ENCODE data around the gene CDKL1.

Gene CDKL1

DNA sequence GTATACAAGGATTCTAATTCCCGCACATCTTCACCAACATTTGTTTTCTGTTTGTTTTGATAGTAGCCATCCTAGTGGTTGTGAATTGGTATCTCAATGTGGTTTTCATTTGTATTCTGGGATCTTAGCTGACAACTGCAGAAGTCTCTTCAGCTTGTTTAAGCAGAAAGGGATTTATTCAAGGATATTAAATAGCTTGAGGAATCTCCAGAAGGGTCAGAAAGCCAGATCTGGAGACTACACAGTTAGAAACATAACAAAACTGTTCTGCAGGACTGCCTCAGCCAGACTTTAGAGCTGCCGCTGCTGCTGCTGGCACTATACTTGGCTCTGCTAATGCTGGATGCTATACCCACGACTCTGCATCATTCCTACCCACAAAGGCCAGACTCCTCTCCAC lies 13.4 kb upstream of the CDKL1 start:
- ATAC-seq: no peak

DNA sequence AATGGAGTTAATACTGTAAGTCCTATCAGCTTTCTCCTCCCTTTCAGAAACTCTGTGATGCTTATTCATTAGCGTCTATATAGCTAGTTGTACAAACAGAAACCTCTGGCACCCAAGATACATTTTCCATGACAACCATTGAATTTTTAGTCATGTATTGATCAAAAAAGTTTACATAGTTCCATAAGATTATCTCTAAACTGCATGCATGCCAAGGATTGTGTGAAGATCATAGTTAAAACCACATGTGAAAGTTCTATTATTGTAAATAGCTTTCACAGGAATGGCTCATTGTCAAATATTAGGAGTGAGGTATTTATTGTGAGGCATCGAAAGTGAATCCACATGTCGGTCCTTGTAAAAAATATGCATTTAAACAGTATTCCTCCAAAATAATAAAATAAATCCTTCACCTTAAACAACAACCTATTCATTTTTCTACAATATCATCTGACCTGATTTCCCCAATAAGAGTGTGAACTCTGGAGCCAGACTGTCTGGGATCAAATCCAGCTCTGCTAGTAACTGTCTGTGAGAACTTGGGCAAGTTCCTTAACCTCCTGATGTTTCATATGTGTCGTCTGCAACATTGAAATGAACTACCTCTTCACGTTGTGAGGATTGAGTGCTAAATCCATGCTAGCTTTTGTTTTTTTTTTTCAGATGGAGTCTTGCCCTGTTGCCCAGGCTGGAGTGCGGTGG lies 10.6 kb upstream of the CDKL1 start:
- no peak for ATAC-seq
- TF ChIP-seq, protein P1, sequence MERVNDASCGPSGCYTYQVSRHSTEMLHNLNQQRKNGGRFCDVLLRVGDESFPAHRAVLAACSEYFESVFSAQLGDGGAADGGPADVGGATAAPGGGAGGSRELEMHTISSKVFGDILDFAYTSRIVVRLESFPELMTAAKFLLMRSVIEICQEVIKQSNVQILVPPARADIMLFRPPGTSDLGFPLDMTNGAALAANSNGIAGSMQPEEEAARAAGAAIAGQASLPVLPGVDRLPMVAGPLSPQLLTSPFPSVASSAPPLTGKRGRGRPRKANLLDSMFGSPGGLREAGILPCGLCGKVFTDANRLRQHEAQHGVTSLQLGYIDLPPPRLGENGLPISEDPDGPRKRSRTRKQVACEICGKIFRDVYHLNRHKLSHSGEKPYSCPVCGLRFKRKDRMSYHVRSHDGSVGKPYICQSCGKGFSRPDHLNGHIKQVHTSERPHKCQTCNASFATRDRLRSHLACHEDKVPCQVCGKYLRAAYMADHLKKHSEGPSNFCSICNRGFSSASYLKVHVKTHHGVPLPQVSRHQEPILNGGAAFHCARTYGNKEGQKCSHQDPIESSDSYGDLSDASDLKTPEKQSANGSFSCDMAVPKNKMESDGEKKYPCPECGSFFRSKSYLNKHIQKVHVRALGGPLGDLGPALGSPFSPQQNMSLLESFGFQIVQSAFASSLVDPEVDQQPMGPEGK (CRISPR knock-in tag; IDR thresholded peaks at IDR 0.05; ENCODE audit: borderline replicate concordance): no peak
- no peak for TF ChIP-seq OSR1 (CRISPR knock-in tag; IDR thresholded peaks at IDR 0.05)
- TF ChIP-seq ZFP30 (CRISPR knock-in tag; IDR thresholded peaks at IDR 0.05): no peak
- no peak for TF ChIP-seq ZC3H10 (CRISPR knock-in tag; IDR thresholded peaks at IDR 0.05)
- no peak for TF ChIP-seq CSDC2 (CRISPR knock-in tag; IDR thresholded peaks at IDR 0.05)
- TF ChIP-seq, protein P2, sequence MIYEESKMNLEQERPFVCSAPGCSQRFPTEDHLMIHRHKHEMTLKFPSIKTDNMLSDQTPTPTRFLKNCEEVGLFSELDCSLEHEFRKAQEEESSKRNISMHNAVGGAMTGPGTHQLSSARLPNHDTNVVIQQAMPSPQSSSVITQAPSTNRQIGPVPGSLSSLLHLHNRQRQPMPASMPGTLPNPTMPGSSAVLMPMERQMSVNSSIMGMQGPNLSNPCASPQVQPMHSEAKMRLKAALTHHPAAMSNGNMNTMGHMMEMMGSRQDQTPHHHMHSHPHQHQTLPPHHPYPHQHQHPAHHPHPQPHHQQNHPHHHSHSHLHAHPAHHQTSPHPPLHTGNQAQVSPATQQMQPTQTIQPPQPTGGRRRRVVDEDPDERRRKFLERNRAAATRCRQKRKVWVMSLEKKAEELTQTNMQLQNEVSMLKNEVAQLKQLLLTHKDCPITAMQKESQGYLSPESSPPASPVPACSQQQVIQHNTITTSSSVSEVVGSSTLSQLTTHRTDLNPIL (CRISPR knock-in tag; IDR thresholded peaks at IDR 0.05; ENCODE audit: low read depth): no peak
- TF ChIP-seq ZNF8 (CRISPR knock-in tag; IDR thresholded peaks at IDR 0.05): no peak
- no peak for TF ChIP-seq ZNF565 (CRISPR knock-in tag; conservative IDR thresholded peaks at IDR 0.05; ENCODE audit: low read depth)

More for the DNA sequence above, 13.4 kb upstream of the CDKL1 start:
- TF ChIP-seq TCF4 (CRISPR knock-in tag; IDR thresholded peaks at IDR 0.05; ENCODE audit: borderline replicate concordance) (no peak), ZNF70 (CRISPR knock-in tag; IDR thresholded peaks at IDR 0.05) (no peak), GLIS3 (CRISPR knock-in tag; IDR thresholded peaks at IDR 0.05) (no peak), ZFP3 (CRISPR knock-in tag; IDR thresholded peaks at IDR 0.05) (no peak), ZC3H10 (CRISPR knock-in tag; IDR thresholded peaks at IDR 0.05) (no peak), CSDC2 (CRISPR knock-in tag; IDR thresholded peaks at IDR 0.05) (no peak), TOX (CRISPR knock-in tag; IDR thresholded peaks at IDR 0.05; ENCODE audit: borderline replicate concordance) (no peak), ESRRG (CRISPR knock-in tag; IDR thresholded peaks at IDR 0.05) (no peak), RARB (CRISPR knock-in tag; IDR thresholded peaks at IDR 0.05) (no peak), BACH2 (CRISPR knock-in tag; IDR thresholded peaks at IDR 0.05; ENCODE audit: borderline replicate concordance) (no peak), OSR1 (CRISPR knock-in tag; IDR thresholded peaks at IDR 0.05) (no peak), SNAI2 (CRISPR knock-in tag; IDR thresholded peaks at IDR 0.05) (no peak), ZFP30 (CRISPR knock-in tag; IDR thresholded peaks at IDR 0.05) (no peak)
- TF ChIP-seq, protein P3, sequence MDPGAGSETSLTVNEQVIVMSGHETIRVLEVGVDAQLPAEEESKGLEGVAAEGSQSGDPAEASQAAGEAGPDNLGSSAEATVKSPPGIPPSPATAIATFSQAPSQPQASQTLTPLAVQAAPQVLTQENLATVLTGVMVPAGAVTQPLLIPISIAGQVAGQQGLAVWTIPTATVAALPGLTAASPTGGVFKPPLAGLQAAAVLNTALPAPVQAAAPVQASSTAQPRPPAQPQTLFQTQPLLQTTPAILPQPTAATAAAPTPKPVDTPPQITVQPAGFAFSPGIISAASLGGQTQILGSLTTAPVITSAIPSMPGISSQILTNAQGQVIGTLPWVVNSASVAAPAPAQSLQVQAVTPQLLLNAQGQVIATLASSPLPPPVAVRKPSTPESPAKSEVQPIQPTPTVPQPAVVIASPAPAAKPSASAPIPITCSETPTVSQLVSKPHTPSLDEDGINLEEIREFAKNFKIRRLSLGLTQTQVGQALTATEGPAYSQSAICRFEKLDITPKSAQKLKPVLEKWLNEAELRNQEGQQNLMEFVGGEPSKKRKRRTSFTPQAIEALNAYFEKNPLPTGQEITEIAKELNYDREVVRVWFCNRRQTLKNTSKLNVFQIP (CRISPR knock-in tag; IDR thresholded peaks at IDR 0.05; ENCODE audit: borderline replicate concordance, low read depth): no peak
- TF ChIP-seq, protein P1 (CRISPR knock-in tag; IDR thresholded peaks at IDR 0.05; ENCODE audit: borderline replicate concordance): no peak
- TF ChIP-seq, protein P4, sequence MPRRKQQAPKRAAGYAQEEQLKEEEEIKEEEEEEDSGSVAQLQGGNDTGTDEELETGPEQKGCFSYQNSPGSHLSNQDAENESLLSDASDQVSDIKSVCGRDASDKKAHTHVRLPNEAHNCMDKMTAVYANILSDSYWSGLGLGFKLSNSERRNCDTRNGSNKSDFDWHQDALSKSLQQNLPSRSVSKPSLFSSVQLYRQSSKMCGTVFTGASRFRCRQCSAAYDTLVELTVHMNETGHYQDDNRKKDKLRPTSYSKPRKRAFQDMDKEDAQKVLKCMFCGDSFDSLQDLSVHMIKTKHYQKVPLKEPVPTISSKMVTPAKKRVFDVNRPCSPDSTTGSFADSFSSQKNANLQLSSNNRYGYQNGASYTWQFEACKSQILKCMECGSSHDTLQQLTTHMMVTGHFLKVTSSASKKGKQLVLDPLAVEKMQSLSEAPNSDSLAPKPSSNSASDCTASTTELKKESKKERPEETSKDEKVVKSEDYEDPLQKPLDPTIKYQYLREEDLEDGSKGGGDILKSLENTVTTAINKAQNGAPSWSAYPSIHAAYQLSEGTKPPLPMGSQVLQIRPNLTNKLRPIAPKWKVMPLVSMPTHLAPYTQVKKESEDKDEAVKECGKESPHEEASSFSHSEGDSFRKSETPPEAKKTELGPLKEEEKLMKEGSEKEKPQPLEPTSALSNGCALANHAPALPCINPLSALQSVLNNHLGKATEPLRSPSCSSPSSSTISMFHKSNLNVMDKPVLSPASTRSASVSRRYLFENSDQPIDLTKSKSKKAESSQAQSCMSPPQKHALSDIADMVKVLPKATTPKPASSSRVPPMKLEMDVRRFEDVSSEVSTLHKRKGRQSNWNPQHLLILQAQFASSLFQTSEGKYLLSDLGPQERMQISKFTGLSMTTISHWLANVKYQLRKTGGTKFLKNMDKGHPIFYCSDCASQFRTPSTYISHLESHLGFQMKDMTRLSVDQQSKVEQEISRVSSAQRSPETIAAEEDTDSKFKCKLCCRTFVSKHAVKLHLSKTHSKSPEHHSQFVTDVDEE (CRISPR knock-in tag; IDR thresholded peaks at IDR 0.05): no peak
- TF ChIP-seq, protein P2 (CRISPR knock-in tag; IDR thresholded peaks at IDR 0.05; ENCODE audit: low read depth): no peak

All from SK-N-SH treated with all-trans-retinoic acid at 6 μM for 48 hours (cell line).